ENCODE measurements around the gene COL1A2.

The COL1A2 gene

DNA sequence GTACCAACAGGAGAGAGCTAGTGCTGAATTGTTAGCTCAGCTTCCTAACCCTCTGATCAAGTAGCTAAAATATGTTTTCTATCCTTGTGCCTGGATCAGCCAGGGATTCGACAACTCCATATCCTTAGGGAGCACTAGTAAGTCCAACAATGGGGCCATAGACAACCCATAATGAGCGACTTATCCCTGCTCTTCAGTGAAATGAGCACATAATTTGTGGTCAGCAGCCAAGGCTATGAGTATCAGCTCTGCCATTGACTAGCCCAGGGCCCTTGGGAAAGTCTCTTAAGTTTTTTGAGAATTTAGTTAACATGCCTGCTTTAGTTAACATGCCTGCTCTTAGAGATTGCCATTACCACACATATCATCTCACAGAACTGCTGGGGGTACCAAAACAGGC lies 39.3 kb downstream of the COL1A2 start:
- no peak for DNase-seq (ENCODE audit: low read depth)

DNA sequence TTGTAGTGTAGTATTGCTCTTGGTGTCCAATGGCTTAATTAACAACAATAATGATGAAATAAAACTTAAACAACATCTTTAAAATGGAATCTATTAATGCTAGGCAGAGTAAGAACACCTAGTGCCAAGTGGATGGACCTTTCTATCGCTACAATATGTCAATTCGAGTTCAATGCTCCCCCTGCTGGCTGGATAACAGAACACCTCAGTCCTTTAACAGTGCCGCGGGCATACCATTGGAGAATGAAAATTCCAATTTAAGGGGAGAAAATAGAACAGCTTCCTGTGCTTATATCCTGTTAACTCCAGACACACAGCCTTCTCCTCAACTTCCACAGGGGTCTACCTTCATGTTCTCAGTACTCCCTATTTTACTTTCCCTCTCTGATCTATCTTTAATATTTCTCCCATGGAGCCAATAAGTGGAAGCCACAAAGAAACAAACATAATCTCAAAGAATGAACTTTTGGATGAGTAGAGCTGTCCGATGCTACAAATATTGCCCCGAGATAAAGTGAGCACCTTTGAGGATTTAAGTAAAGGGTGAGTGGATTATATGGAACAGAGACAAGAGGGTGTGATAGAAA lies 41.4 kb downstream of the COL1A2 start:
- DNase-seq (ENCODE audit: low read depth) = peak; percentile 26

DNA sequence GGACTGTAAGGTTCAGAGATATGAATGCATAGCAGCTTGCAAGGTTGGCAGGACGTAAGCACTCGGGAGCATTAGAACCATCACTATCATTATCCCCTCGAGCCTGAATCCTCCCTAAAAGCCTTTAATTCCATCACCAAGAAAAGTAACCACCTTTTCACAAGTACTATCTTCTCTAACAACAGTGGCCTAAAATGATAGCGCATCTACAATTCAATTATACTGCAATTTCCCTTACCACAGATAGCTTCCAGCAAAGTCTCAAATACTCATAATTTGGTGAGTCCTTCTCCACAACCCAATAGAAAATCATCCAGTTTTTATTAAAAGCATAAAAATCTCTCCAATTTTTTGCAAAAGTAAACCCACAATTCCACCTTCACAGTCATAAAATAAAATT lies 42.0 kb downstream of the COL1A2 start:
- no peak for DNase-seq (ENCODE audit: low read depth)

DNA sequence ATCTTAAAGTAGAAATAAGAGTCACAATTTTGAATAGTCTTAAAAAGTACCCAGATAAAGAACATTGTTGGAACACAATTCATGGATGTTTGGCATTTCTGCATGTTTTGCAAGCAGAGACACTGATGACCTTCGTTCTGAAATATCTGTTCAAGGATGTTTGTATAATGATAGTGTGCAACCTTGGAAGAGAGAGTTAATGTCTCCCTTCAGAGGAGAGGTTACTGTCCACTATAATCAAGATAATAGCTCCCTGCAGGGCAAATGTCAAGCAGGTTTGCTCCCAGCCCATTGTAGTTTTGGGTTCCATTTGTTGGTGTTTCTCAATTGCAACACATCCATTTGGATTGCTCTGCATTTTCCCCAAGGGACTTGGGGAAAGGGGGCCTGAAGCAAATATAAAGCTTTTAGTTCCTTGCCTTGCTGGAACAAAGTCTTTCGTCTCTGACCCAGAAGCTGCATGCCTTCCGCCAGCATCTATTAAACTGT lies 45.2 kb downstream of the COL1A2 start:
- DNase-seq (ENCODE audit: low read depth) = no peak

DNA sequence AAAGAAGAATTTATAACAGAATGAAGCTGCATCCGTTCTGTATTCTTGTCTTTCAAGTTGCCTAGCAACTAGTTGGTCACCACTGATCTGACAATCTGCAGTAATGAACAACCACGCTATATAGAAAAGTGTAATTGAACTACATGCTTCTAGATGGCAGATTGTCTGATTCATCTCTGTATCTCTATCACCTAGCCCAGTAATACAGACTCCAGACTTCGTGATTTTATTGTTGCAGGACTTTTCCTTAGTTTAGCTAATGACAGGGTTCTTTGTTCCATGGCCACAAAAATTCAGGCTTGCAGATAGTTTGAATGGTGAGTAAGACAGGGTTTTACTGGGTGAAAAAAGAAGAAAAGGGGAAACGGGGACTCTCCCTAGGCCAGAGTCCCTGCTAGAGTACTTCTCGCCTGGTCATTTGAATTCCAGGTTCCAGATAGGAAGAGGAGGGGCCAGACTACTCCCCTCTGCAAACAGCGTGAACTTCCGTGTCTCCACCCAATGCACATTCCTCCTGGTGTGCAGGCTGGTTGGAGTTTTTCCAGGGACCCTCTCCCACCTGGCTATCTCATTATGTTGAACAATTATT lies 45.9 kb downstream of the COL1A2 start:
- DNase-seq (ENCODE audit: low read depth) = no peak

DNA sequence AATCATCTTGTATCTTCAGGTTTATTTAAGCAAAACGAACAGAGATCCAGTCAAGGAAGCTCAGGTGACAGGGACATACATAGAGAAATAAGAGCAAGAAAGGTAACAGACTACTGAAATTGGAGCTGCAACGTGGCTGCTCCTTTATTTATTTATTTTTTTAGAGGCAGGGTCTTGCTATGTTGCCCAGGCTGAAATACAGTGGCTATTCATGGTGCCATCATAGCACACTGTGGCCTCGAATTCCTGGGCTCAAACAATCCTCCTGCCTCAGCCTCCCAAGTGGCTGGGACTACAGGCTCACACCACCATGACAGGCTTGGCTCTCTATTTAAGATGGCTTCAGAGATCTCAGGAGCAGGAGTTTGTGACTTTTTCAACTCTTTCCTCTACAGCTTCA lies 46.4 kb downstream of the COL1A2 start:
- DNase-seq (ENCODE audit: low read depth) = no peak

DNA sequence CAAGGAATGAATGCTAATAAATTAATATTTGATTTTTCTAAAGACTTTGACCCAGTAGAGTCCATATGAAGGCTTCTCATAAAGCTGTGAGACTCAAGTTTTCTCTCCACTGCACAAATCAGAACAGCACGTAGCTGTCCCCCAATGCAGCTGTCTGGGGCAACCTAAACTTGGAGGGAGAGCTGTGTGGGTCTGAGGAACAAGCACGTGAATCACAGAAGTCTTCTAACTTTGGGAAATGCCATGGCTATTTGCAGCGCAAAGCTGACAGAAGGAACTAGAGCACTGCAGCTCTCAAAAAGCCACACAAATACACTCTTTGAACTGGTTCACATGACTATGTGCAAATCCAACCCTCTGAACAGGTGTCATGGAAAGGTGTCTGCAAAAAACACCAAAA lies 47.9 kb downstream of the COL1A2 start:
- DNase-seq (ENCODE audit: low read depth) = no peak

DNA sequence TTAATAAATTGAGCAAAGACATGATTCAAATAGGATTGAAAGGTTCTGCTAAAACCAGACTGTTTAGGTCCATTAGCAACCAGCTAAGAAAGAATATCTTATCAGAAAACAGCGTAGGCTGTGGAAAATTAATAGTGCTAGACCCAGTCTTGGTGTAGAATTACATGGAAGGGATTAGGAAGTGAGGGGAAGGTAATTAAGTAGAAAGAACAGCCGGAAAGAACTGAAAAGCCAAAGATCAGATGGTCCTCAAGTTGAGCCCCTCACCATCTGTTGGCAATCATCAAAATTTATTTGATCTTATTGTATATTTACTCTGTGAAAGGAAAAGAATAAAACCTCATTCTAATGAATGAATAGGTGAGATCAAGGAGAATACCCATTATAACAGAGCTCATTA lies 50.1 kb downstream of the COL1A2 start:
- no peak for DNase-seq (ENCODE audit: low read depth)

DNA sequence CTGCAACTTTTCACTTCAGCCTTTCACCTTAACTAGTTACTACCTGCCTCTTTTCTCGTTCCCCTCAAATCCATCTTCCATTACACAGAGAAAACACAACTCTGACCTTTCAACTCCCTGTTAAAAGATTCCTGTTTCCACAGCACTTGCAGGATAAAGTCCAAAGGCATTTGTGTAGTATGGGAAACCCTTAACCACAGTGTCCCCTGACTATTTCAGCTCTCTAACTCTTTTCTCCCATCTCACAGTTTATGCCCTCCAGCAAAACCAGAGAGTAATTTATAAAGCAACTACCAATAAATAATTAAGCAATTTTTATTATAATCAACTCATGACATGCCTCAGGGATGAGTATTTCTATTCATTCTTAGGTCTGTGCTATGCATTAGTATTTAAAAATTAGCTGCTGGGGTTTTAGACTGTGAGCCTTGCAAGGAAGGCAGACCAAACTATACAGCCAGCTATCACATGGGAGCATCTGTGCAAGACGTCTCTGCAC lies 51.0 kb downstream of the COL1A2 start:
- no peak for DNase-seq (ENCODE audit: low read depth)

DNA sequence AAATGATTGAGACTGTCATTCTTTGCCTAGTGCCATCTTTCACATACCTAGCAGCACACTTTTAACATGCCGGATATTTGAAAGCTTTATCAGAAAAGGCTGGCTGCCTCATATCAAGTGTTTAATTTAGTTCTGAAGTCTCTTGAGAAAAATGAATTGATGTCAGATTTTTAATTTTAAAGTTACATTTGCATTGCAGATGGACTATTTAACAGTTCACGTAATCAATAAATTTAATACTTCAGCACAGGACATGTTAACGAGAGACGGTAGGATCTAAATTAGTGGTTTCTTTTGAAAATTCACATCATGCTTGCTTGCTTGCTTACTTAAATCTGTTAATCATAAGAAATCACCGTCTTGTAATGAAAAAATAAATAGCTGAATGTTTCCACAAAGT lies 51.6 kb downstream of the COL1A2 start:
- DNase-seq (ENCODE audit: low read depth) = no peak

DNA sequence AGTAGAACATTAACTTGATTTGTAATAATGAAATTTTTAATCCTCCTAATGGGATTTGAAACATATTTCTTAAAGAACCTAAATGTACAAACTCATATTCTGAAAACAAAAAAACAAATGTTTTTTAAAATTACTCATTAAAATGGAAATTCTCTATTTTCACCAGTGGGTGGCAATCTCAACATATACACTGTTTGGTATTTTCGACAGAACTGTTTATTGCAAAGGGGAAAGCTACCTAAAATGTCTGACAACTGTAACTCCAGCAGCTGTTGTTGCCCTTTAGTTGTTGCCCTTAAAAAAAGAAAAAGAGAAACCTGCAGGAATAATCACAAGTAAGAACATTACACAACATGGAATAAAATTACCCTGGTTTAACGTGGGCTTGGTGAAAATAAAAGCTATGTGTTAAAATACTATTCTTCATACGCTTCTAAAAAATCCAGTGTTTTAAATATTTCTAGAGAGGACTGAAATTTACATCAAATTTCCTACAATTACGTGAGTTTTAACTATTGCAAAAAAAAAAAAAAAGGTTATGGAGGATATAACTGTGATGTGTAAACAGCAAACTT lies 54.5 kb downstream of the COL1A2 start:
- no peak for DNase-seq (ENCODE audit: low read depth)

DNA sequence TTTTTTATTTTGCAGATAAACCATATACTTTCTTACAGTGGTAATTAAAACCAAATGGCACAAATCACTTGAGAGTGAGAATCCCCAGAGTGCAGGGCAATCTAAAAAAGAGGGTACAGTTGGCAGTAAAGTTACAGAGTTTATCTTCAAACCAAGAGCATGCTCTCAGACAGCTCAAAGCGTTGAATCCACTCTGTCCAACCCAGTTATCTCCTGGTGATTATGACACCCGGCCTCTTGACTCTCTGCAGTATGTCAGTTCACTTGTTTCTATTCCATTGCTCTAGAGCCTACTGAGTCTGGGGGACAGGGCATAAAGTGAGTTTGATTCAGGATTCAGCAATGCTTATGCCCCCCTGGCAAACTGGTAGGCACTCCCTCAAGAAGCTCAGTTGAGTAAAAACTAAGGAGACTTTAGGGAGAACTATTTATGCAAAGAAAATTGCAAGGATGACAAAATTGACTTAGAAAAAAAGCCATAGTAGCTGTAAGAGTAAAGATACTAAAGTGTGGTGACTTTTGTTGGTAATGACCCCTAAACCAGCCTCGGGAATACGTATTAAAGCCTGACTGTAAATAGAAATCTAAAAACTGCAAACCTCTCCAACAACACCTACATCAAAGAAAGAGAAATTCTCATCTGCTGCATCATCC lies 55.5 kb downstream of the COL1A2 start:
- no peak for DNase-seq (ENCODE audit: low read depth)

DNA sequence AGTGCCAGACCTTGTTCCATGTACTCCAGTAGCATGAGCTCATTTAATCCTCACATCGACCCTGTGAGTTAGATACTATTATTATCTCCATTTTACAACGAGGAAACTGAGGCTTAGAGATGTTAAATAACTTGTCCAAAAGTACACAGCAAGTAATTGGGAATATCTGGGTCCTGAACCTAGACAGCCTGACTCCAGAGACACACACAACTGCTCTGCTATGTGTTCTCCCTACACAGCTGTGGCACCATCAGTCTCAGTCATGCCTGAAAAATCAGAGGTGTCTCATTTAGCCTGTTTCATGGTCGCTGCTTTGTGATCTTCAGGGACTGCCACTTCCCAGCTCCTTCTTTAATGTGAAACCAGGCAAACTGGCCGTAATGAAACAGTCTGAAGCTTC lies 56.5 kb downstream of the COL1A2 start:
- no peak for DNase-seq (ENCODE audit: low read depth)

DNA sequence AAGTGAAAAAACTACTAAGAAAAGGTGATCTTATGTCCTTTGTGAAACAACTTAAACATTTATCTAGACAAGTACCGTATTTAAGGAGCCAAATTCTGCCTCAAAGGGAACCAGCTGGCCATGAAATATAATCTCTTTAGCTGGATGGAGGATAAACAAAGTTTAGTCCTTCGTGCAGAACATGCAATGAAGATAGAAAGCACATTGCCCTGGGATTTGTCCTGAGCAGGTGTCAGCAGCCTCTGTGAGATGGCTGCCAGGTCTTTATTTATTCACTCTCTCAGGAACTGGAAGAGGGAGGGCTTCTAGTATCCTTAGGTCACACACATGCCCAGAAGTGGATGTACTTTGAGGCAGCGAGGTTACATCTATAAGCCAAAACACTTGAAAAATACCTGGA lies 57.5 kb downstream of the COL1A2 start:
- DNase-seq (ENCODE audit: low read depth) = no peak

DNA sequence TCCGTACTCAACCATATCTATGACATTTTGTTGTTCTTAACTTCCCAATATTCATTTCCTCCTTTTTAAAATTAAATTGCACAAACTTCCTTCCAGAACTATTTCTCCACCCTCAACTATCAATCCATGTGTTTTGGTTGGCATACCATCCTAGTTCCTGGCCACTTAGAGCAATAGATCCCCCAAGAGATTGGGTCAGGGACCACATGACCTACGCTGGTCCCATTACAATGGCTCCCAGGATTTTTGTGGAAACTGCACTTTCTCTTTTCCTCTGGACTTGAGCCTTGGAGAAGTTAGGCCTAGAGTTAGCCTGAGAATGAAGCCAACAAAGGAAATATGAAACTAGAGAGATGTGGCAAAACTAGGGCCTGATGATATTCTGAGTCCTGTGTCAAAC lies 59.2 kb downstream of the COL1A2 start:
- DNase-seq (ENCODE audit: low read depth) = no peak

DNA sequence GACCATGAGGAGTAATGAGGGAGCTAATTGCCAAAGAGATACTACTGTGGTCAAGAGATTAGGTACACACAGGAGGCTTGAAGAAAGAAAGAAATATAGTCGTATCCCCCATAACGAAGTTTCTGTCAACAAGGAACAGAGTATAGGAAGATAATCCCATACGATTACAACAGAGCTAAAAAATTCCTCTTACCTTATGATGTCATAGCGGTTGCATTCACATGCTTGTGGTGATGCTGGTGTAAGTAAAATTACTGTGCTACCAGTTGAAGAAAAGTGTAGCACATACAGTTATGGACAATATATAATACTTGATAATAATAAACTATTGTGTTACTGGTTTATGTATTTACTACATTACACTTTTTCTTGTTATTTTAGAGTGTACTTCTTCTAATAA lies 63.3 kb downstream of the COL1A2 start:
- no peak for DNase-seq (ENCODE audit: low read depth)

DNA sequence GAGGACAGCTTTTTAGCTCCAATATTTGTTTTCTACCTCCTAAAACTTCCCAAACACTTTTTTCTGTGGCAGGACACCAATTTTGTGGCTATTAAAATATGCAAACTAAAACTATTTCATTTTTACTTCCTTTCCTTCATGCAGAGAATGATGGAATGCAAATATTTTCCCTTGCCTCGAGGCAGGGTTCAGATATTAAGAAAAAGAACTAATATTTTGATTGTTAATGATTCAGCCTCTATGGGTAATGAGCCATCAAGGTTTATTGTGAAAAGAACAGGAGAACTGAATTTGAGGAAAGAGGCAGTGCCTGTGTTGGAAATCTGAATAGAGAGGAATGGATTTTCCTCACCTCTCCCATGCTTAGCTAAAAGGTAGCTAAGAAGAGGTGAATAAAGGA lies 71.8 kb downstream of the COL1A2 start:
- DNase-seq (ENCODE audit: low read depth) = no peak

DNA sequence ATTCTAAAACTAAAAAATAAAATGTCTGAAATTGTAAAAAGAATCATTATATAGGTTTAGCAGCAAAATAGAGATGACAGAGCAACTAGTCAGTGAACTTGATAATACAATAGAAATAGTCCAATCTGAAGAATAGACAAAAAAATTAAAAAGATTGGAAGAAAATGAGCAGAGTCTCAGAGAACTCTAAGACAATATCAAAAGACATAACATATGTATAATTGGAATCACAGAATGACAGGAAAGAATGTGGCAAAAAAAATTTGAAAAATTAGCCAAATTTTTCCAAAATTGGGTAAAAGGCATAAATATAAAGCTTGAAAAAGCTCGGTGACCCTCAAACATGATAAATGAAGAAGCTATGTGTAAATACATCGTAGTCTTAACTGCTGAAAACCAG lies 76.9 kb downstream of the COL1A2 start:
- no peak for DNase-seq (ENCODE audit: low read depth)

DNA sequence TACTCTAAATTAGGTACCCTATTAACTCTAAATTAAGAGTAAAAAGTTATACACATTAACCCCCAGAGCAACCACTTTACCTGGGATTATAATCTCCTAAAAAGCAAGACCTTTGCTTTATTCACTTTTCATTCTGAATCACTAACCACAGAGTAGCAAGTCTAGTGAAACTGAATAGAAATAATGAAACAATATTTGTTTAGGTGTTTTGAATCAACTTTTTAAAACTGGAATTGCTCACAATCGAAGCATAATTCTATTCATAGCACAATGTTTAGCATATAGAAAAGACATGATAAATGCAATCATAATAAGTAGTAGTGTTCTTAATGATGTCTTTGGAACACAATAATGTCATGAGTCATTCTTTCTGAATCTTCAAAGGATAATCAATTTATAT lies 77.9 kb downstream of the COL1A2 start:
- DNase-seq (ENCODE audit: low read depth) = no peak

DNA sequence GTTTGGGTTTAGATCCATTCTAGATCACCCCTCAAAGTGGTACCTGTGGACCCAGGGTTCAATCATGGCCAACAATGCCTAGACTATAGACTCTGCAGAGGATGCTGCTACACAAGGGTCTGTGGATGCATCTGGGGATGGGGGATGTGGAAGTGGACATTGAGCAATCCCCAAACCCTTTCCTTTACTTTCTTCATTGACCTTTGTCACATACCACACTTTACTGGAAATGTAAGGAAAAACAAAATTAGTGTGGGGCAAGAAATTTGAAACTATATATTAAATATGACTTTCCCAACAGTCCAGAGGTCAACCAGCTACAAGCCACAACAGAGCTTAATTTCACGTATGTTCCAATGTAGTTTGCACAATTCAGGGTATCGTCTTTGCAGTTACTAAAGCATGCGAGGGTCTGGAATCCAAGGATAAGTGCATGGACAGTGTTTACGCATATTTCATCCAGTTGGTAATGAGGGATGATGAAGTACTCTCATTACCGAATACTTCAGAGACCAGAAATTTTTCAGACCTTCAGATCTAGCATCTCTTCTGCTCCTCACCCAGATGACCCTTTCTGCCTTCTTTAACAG lies 81.7 kb downstream of the COL1A2 start:
- DNase-seq (ENCODE audit: low read depth) = no peak

DNA sequence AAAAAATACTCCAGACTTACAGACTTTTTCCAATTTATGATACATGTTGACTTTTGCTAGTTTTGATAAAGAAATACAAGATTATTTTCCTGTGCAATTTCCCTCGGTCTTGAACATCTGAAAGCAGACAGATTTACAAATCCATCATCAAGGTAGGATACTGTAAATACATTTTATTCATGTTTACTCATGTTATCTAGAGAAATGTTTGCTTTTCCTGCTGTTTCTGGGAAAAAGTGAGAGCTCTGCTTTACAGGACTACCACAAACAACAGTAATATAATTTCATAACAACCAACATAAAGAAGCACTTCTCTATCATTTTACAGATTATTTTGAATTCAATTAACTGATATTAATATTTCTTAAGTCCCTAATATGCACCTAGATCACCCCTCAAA lies 83.2 kb downstream of the COL1A2 start:
- no peak for DNase-seq (ENCODE audit: low read depth)

DNA sequence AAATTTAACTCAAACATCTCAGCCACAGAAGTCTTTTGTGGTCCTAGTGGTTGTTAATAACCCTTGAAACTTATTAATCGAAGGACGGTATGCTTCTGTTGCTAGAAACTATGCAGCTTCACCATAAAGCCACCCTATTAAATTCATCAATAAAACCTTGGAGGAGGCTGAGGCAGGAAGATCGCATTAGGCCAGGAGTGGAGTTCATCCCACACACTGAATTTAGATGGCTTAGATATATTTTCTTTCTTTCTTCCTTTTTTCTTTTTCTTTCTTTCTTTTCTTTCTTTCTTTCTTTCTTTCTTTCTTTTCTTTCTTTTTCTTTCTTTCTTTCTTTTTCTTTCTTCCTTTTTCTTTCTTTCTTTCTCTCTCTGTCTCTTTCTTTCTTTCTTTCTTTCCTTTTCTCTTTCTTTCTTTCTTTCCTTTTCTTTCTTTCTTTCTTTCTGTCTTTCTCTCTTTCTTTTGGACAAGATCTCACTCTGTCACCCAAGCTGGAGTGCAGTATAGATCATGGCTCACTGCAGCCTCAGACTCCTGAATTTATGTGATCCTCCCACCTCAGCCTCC lies 84.0 kb downstream of the COL1A2 start:
- no peak for DNase-seq (ENCODE audit: low read depth)
